GM12875 (cell line): Measurements from ENCODE around the gene SULT1C4.

Experiments used
- H3K4me3 ChIP-seq: one replicate; pipeline ENCODE4 v1.5.1; 2011; ENCODE audit warnings: low read depth, low read length, control low read depth
- TF ChIP-seq, protein P1 (sequence below): IDR thresholded peaks from 2 replicates; pipeline ENCODE4 v1.5.1; 2011; ENCODE audit warnings: low read depth, mild to moderate bottlenecking, control low read depth, inconsistent platforms, low read length, moderate library complexity, borderline replicate concordance; ENCODE audit not compliant: insufficient read depth

SULT1C4 gene

DNA sequence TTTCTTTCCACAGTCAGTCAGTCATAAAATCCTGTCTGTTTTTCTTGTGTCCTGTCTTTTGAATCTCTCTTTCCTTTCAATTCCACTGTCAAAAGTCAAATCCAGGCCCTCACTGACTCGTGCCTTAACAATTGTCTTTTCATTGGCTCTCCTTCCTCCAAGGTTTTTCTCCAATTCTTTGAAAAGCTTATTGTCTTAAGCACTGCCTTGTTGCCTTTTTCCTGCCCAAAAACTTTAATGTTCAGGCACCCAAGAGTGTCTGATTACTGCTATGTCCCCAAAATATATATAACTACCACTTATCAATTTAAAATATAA lies 13.9 kb upstream of the SULT1C4 start:
- TF ChIP-seq, protein P1, sequence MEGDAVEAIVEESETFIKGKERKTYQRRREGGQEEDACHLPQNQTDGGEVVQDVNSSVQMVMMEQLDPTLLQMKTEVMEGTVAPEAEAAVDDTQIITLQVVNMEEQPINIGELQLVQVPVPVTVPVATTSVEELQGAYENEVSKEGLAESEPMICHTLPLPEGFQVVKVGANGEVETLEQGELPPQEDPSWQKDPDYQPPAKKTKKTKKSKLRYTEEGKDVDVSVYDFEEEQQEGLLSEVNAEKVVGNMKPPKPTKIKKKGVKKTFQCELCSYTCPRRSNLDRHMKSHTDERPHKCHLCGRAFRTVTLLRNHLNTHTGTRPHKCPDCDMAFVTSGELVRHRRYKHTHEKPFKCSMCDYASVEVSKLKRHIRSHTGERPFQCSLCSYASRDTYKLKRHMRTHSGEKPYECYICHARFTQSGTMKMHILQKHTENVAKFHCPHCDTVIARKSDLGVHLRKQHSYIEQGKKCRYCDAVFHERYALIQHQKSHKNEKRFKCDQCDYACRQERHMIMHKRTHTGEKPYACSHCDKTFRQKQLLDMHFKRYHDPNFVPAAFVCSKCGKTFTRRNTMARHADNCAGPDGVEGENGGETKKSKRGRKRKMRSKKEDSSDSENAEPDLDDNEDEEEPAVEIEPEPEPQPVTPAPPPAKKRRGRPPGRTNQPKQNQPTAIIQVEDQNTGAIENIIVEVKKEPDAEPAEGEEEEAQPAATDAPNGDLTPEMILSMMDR = no peak
- H3K4me3 ChIP-seq = no peak overlapping the region

DNA sequence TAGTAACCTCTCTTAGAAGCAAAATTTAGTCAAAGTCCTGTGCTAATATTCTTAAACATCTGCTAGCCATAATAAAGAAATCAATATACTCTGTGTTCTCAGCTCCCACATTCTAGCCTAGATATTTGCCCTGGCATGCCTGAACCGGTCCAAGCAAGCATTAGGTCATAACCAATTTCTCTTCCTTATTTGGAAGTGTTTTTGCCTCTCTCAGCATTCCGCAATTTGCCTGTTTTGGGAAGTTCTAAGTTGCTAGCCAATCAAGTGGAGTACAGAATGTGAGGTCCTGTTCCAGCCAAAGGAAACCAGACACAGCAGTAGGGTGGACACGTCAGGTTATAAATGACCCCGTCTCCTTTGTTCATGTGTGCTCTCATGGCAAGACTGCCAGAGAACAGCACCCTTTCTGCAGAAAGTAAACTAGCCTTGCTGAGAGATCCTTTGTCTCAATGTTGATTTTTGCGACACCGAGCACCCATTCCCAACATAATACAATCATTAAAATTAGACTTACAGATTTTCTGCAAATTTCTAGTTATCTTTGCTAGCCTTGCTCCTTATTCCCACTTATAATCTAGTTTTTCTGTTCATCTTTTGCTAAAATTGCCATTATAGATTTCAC lies 13.0 kb upstream of the SULT1C4 start:
- H3K4me3 ChIP-seq = no peak overlapping the region
- TF ChIP-seq, protein P1 = no peak

DNA sequence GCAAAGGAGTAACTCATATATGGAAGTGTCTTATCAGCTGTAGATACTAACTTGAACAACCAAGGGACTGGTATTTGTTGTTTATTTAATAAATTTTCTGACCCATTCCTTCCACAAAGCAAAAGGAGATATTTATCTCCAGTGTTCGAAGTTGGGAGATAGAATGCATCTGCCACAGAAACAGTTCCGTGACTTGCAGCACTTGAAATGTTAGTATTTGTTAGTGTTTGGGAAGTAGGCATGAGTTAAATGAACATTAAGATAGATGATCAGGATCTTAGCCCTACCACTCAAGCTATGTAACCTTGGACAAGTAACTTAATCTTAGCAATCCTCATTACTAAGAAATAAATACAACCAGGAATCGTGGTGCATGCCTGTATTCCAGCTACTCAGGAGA lies 12.1 kb upstream of the SULT1C4 start:
- H3K4me3 ChIP-seq = no peak overlapping the region
- TF ChIP-seq, protein P1 = no peak

DNA sequence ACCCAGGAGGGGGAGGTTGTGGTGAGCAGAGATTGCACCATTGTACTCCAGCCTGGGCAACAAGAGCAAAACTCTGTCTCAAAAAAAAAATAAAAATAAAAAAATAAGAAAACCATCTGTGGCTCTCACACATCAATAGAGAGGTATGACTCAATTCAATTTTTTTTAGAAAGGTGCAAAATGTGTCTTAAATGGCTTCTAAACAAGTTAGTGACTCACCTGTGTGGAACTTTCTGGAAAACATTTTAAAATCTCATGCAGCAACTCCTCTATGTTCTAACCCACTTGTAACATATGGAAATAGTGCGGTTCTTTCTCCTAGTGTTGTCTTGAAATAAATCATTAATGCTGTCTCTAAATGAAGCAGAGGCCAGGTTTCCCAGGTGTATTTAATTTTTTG lies 10.7 kb upstream of the SULT1C4 start:
- no peak overlapping the region for H3K4me3 ChIP-seq
- TF ChIP-seq, protein P1 = no peak

DNA sequence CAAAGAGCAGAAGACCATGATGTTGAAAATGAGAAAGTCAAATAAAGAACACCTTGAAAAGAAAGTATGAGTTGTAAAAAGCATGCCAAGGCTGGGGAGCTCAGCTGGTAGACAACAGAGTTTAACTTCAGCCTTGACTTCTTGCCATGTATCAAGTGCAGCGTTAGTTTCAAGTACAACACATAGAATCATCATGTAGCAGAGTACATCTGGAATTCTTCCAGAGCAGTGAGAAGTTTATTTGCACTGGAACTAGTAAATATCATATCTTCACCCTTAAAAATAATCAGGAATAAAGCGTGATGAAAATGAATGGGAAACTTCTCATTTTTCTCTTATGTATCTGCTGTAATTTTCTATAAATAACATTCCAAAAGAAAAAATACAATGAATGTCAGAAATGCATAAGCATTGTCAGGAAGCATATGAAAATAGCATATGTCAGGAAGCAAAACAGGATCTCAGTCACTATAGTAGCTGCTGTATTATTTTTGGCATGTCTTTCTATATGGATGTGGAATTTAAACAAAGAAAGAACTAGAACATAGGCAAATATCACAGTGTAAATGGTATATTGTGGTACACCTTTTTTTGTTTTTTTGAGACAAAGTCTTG lies 10.1 kb upstream of the SULT1C4 start:
- no peak overlapping the region for H3K4me3 ChIP-seq
- TF ChIP-seq, protein P1 = no peak

DNA sequence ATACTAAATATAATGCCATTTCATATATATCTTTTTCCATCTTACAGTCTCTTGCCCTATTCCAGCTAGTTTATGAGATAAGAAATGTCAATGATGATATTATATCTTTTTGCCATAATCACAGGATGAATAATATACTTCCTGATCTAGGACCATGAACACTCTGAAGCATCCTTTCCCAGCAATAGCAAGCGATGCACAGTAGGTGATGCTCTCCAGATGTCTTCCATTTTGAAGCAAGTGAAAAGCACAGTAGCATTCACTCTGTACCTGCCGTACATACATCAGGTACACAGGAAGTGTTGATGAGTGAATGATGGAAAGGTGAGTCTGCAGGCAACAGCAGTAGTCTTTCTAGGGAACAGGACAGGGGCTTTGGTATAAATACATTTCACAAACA lies 8.6 kb upstream of the SULT1C4 start:
- H3K4me3 ChIP-seq = no peak overlapping the region
- TF ChIP-seq, protein P1 = no peak

DNA sequence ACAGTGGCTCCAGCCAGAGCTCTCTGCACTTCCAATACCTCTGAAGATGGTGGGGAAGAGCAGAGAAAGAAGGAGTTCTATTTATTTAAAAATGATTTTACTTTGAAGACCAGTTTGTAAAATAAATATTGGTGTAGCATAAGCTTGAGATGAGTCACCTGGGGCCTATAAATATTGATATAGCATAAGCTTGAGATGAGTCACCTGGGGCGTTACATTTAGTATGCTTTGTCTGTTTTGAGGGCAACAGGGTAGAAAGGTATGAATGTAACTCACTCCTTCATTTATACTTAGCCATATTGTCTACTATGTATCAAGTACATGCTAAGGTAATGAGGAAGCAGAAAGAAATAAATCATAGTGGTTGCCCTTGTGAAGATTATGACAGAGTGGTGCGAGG lies 7.7 kb upstream of the SULT1C4 start:
- H3K4me3 ChIP-seq = no peak overlapping the region
- TF ChIP-seq, protein P1 = no peak
